CD4-positive, alpha-beta T cell treated with Interleukin-4 for 1 hour (primary cell): Measurements from ENCODE around the gene GPR108.

Experiments
- DNase-seq, 2 donors: peaks; one replicate each; pipeline ENCODE4 v3.0.0-alpha.2; 2020 to 2022

GPR108 gene

GRCh38 chr19:6700586-6701316, 36.6 kb downstream of the GPR108 start:
- DNase-seq: no peak

DNA sequence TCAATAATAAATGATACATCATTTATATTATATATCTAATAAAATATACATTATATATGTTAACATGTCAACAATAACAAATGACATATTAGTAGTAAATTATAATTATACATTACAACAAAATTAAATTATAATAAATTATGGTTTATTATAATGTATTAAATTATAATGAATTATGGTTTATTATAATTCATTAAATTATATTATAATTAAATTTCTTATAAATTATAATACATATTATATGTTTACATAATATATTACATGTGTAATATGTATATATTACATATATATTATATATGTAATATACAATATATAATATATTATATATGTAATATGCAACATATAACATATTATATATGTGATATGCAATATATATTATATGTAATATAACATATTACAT, 37.4 kb downstream of the GPR108 start:
- DNase-seq: no peak

DNA sequence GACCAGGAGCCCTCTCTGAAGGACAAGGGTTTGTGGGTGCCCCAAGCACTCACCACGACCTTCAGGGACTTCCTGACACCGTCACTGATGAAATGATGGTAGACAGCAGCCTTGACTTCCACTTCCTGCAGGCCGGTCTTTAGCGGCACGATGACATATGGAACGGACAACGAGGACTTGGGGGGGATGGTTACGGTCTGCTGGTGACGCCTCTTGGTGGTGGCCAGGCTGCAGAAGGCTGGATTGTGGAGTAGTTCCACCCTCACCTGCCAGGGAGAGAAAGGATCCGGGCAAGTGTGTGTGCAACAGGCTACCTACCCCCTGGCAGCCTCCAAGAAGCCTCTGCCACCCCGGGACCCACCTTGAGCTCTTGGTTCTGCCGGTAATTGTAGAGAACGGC, 40.1 kb downstream of the GPR108 start:
- no peak for DNase-seq

DNA sequence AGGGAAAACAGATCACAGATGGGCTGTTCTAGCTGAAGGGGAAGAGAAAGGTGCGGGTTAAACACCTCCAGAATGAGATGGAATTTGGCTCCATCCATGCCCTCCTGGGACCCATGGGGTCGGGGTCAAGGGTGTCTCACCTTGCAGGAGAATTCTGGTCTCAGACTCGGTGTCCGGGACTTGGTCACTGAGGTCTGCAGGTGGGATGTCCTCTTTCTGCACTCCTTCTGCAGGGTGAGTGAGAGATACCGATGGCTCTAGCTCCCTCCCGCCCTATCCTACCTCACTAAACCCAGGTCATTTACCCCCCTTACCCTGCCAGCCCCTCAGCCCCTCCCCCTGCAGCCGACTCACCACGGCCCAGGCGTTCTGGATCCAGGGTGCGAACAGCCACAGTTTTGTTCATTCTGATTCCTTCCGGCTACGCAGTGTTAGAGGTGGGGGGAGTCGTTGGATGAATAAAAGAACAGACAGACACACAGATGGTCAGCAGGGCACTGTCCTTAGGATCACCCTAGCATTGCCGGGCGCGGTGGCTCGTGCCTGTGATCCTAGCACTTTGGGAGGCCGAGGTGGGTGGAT, 41.0 kb downstream of the GPR108 start:
- no peak for DNase-seq

GRCh38 chr19:6694147-6694815, 43.1 kb downstream of the GPR108 start:
- DNase-seq: no peak

DNA sequence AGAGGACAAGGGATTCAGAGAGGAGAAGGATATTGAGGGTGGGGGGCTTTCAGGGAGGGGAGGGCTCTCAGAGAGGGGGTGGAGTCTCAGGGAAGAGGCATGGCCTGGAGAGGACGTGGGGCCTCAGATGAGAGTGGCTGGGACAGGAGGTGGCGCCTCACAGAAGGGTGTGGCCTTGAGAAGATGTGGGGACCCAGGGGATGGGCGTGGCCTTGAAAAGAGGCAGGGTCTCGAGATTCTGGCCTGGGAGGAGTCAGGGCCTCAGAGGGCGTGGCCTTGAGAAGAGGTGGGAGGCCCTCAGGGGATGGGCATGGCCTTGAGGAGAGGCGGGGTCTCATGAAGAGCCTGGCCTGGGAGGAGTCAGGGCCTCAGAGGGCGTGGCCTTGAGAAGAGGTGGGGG, 43.7 kb downstream of the GPR108 start:
- no peak for DNase-seq

DNA sequence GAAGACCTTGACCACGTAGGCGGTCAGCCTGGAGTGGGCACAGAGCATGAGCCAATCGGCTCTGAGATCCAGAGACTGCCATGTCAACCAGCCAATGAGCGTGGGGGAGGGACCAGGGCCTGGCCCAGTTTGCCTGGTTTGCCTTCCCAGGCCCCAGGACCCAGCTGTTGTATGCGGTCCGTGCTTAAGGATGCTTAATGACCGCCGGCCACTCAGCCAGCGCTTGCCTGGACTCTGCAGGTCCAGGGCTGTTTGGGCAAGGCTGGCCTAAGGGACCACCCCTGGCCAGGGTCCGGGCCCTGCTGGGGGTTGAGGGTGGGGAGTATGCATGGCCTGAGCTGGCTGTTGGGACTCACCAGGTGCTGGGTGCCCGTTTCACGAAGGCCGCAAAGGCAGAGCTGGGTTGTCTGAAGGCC, 44.3 kb downstream of the GPR108 start:
- no peak for DNase-seq

DNA sequence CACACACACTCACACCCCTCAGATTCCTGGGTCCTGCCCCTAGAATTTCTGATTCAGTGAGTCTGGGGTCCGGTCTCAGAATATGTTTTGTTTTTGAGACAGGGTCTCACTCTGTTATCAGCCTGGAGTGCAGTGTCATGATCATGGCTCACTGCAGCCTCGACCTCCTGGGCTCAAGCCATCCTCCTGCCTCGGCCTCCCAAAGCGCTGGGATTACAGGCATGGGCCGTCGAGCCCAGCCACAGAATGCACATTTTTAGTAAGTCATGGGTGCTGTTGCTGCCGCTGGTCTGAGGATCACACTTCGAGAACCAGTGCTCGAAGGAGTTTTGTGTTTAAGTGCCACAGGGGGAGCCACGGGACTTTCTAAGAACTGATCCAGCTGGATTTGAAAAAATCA, 45.4 kb downstream of the GPR108 start:
- no peak for DNase-seq

GRCh38 chr19:6691342-6691741, 46.0 kb downstream of the GPR108 start:
- no peak for DNase-seq

- DNase-seq: no peak
Measured at GRCh38 chr19:6690160-6690885, 47.1 kb downstream of the GPR108 start.

GRCh38 chr19:6687114-6687513, 50.3 kb downstream of the GPR108 start:
- no peak for DNase-seq

DNA sequence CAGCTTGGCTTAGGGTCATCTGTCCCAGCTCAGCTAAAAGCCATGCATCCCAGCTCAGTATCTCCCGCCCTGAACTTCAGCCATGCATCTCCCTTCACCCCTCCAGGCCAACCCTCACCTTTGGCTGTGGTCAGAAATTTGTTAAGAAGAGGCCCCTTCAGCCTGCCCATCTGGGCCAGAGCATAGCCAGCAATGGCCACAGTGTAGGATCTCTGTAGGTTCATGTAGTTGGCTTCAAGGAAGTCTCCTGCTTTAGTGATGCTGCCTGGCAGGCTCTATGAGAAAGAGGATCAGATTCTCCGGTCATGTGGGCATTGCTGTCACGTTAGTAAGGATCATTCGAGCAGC, 50.8 kb downstream of the GPR108 start:
- no peak for DNase-seq

DNA sequence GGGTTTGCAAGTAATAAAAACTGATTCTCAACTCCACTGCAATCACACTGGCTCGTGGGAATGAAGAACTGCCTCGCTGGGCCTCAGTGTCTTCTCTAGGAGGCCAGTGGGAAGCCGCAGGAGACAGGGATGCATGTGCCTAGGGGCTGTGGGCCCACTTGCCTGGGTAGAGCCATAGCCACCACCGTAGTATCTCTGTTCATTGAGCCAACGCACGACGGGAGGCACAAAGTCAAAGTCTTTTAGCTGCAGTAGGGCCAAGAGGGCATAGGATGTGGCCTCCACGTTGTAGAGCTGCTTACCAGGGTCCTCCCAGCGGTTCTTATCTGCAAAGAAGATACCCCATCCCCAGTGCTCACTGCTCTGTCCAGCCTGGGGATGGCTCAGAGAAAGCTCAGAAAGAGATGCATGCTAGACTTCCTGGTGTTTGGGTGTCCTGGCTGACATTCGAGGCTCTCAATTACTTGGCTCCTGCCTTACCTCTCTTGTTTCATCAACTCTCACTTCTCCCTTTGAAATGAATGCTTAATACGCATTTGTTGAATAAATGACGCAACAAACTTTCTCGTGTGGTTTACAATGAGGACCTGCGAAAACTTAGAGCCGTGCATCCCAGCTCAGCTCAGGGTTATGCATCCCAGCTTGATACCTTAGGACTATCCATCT, 51.3 kb downstream of the GPR108 start:
- DNase-seq: no peak

- no peak for DNase-seq
Measured at GRCh38 chr19:6685482-6685881, 51.9 kb downstream of the GPR108 start.

DNA sequence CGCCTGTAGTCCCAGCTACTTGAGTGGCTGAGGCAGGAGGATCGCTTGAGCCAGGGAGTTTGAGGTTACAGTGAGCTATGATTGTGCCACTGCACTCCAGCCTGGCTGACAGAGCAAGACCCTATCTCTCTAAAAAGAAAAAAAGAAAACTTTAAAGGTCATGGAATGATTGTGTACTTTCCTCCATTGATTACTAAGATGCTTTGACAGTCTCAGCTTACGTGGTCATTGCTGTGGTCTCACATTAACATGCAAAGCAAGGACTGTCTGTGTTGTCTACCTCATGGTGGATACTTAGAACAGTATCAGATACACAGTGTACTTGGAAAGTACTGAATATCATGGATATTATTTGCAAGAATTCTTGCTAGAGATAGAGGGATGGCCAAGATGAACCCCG, 53.4 kb downstream of the GPR108 start:
- DNase-seq: no peak

DNA sequence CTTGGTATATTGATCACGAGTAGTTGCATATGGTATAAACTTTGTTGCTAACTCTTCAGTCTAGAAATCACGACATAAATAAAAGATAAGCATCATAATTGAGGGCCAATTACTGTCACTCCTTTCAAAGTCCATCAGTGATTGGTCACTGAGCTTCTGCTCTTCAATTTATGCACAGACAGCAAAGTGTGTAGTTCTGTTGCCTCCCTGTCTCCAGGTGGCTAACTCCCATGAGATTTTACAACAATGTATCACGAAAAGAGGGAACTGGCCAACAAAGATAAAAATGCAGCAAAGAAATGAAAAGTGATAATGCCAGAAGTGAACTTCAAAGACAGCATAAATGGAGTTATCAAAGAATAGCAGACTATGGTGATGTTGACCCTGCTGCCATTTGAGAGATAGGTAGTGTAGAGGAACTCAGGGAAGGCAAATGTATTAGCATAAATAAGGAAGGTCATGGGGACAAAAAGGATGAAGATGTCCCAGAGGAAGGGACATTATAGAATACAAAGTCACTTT, 54.7 kb downstream of the GPR108 start:
- no peak for DNase-seq

- no peak for DNase-seq
Measured at GRCh38 chr19:6680141-6680540, 57.2 kb downstream of the GPR108 start.
